A204.1 (cell line): Measurements from ENCODE around the gene TAS1R3.

Source experiments
- FAIRE-seq: peaks from 2 replicates; lab custom pipeline; 2012; peaks lifted over from hg19 to GRCh38; lab: Jason Lieb, UNC

The TAS1R3 gene

DNA sequence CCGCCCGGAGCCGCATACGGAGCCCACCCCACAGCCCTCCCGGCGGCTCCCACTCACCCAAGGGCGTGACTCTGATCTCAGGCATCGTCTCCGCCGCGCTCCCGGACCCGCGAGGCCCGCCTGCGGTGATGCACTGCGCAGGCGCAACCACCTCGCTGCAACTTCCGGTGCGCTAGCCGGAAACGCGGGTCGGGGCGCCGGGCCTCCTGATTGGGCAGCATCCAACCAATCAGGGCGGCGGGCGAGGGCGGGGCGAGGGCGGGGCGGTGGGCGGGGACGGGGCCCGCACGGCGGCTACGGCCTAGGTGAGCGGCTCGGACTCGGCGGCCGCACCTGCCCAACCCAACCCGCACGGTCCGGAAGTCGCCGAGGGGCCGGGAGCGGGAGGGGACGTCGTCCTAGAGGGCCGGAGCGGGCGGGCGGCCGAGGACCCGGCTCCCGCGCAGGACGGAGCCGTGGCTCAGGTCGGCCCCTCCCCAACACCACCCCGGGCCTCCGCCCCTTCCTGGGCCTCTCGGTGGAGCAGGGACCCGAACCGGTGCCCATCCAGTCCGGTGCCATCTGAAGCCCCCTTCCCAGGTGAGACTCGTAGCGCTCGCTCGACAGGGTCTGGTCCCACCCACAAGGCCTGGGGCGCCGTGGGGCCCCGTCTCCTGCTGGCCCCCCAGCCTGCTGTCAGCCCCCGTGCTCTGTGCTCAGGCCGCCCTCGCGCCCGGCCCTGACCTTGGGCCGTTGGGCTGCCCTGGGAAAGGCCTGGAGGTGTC is 6.4 kb upstream of the TAS1R3 start, which contains the start of the genes CPTP and INTS11:
Gene CPTP (plus strand): TSS at position 279 of the 764 bp plus-strand sequence. CDS start 2,109 bp downstream, outside the sequence.
Gene INTS11 (minus strand): TSS at position 137 of the 764 bp plus-strand sequence. CDS start 52 bp downstream, at position 85.
- FAIRE-seq: no peak

DNA sequence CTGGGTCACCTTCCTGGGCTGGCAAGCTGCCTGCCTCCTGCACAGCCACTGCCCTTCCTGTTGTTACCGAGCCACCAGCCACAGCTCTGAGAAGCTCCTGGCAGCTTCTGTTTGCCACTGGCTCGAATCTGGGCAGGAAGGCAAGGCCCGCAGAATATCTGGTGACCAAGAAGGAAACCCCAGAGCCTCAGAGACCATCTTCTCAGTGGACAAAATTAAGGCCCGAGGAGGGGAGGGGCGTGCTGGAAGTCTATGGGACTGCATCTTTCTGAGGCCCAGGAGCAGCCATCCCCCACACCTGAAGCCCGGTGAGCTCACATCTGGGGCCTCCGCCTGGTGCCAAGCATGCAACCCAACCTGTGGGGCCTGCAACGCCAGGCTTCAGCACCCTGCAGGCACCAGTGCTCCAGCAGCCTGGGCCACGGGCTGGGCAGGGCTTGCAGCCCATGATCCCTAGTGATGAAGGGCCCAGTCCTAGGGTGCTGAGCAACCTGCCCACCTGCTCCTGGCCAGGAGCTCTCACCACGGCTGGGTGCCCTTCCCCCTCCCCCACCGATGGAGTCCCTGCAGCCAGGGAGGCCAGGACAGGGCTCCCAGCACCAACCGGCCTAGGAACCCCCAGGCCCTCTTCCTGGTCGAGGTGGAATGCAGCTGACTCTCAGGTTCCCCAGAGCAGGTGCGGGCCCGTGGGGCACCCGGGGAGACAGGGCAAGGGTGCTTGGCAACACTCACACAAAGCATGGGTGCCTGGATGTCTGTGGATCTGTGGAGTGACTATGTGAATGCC is 5.6 kb upstream of the TAS1R3 start:
- no peak for FAIRE-seq

DNA sequence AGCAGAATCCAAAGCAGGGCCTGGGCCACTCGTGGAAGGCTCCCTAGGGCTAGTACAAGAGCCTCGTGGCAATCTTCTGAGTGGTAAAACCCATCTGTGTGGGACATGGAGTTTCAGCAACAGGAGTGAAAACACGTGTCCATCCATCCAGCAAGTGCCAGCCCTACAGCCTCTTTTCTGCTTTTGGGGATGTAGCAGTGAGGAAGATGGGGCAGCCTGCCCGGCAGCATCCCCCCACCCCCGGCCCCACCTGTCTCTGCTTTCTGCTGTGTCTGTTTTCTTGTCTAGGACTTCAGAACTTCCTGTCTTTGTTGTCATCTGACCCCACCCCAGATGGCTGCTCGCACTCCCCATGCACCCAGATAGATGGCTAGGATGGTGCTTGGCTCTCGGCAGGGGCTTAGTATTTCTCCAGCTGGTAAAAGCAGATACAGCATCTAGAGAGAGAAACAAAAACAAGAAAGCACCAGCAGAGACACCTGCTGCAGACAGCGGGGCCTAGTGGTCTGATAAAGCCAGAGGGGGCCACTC is 4.9 kb upstream of the TAS1R3 start:
- FAIRE-seq: no peak

DNA sequence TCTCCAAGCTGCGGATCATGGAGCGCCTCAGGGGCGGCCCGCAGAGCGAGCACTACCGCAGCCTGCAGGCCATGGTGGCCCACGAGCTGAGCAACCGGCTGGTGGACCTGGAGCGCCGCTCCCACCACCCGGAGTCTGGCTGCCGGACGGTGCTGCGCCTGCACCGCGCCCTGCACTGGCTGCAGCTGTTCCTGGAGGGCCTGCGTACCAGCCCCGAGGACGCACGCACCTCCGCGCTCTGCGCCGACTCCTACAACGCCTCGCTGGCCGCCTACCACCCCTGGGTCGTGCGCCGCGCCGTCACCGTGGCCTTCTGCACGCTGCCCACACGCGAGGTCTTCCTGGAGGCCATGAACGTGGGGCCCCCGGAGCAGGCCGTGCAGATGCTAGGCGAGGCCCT is 3.8 kb upstream of the TAS1R3 start:
- FAIRE-seq: no peak

DNA sequence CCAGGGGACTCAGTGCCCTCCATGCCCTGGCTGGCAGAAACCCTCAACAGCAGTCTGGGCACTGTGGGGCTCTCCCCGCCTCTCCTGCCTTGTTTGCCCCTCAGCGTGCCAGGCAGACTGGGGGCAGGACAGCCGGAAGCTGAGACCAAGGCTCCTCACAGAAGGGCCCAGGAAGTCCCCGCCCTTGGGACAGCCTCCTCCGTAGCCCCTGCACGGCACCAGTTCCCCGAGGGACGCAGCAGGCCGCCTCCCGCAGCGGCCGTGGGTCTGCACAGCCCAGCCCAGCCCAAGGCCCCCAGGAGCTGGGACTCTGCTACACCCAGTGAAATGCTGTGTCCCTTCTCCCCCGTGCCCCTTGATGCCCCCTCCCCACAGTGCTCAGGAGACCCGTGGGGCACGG is 2.8 kb upstream of the TAS1R3 start:
- no peak for FAIRE-seq

DNA sequence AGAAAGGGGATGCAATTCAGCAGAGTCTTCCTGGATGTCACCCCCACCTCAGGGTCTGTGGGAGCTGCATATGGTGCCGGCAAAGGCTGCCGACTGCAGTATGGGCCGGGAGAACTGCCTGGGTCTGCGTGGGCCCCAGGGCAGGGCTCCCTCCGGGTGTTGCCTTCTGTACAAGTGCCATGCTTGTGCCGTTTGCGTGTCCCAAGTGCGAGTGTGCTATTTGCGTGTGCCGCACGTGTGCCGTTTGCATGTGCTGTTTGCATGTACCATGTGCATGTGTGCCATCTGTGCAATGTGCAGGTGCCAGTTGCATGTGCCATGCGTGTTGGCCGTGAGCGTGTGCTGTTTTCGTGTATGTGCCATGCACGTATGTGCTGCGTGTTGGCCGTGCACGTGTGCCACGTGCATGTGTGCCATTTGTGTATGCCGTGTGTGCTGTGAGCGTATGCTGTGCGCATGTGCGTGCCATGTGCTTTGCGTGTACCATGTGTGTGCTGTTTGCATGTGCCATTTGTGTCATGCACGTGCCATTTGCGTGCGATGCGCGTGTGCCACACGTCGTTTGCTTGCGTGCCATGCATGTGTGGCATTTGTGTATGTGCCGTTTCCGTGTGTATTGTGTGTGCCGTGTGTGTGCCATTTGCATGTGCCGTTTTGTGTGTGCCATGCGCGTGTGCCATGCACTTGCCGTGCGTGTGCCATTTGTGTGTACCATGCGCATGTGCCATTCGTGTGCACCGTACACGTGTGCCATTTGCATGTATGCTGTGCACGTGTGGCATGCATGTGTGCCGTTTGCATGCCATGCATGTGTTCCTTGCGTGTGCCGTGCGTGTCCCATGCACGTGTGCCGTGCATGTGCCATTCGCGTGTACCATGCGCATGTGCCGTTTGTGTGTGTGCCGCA is 1.5 kb upstream of the TAS1R3 start:
- no peak for FAIRE-seq

DNA sequence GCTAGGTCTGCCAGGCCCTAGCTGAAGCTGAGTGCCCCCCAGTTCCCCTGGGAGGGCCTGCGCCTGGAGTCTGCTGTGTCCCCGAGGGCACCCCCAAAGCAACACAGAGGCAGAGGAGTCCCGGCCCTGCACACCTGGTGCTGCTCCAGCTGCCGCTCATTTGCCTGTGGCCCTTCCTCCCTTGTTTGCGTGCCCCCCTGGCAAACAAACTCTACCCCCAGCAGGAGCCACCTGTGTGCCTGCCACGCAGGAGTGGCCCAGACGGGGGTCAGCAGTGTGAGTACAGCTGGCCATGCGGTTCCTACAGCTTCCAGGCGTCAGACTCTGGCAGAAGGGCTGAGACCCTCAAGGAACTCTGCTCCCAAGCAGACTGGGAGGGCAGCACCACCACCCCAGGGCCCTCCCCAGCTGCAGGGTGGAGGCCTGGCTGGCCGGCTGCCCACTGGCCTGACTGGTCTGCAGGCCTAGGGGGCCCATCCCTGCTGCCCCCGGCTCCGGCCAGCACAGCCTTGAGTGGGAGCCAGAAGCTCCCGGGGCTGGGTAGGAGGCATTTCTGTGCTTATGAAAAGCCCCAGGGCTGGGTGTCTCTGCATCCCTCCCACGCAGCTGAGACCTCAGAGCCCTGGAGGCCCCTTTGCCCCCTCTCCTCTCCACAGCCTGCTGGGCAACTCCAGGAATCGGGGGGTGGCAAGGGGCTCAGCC is 563 bp upstream of the TAS1R3 start:
- FAIRE-seq: no peak

DNA sequence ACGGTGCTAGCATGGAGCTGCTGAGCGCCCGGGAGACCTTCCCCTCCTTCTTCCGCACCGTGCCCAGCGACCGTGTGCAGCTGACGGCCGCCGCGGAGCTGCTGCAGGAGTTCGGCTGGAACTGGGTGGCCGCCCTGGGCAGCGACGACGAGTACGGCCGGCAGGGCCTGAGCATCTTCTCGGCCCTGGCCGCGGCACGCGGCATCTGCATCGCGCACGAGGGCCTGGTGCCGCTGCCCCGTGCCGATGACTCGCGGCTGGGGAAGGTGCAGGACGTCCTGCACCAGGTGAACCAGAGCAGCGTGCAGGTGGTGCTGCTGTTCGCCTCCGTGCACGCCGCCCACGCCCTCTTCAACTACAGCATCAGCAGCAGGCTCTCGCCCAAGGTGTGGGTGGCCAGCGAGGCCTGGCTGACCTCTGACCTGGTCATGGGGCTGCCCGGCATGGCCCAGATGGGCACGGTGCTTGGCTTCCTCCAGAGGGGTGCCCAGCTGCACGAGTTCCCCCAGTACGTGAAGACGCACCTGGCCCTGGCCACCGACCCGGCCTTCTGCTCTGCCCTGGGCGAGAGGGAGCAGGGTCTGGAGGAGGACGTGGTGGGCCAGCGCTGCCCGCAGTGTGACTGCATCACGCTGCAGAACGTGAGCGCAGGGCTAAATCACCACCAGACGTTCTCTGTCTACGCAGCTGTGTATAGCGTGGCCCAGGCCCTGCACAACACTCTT is 1.1 kb downstream of the TAS1R3 start:
- no peak for FAIRE-seq

DNA sequence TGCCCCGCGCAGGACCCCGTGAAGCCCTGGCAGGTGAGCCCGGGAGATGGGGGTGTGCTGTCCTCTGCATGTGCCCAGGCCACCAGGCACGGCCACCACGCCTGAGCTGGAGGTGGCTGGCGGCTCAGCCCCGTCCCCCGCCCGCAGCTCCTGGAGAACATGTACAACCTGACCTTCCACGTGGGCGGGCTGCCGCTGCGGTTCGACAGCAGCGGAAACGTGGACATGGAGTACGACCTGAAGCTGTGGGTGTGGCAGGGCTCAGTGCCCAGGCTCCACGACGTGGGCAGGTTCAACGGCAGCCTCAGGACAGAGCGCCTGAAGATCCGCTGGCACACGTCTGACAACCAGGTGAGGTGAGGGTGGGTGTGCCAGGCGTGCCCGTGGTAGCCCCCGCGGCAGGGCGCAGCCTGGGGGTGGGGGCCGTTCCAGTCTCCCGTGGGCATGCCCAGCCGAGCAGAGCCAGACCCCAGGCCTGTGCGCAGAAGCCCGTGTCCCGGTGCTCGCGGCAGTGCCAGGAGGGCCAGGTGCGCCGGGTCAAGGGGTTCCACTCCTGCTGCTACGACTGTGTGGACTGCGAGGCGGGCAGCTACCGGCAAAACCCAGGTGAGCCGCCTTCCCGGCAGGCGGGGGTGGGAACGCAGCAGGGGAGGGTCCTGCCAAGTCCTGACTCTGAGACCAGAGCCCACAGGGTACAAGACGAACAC is 1.8 kb downstream of the TAS1R3 start:
- no peak for FAIRE-seq

DNA sequence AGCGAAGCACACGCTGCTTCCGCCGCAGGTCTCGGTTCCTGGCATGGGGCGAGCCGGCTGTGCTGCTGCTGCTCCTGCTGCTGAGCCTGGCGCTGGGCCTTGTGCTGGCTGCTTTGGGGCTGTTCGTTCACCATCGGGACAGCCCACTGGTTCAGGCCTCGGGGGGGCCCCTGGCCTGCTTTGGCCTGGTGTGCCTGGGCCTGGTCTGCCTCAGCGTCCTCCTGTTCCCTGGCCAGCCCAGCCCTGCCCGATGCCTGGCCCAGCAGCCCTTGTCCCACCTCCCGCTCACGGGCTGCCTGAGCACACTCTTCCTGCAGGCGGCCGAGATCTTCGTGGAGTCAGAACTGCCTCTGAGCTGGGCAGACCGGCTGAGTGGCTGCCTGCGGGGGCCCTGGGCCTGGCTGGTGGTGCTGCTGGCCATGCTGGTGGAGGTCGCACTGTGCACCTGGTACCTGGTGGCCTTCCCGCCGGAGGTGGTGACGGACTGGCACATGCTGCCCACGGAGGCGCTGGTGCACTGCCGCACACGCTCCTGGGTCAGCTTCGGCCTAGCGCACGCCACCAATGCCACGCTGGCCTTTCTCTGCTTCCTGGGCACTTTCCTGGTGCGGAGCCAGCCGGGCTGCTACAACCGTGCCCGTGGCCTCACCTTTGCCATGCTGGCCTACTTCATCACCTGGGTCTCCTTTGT is 2.6 kb downstream of the TAS1R3 start:
- FAIRE-seq: no peak

DNA sequence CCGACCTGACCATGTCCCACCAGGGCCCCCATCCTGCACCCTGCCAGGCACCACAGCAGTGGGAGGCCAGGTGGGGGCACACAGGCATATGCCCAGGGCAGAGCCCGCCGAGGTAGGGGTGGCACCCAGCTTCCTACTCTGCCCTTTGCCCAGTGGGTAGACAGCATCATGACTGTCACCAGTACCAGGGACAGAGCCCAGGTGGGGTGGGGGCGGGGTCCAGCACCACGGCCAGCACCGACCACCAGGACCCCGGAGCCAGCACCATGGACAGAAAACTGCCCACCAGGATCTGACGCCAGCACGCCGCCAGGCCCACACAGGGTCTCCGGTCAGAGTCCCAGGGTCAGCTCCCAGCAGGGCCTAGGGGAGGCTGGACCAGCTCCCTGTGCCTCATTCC is 3.8 kb downstream of the TAS1R3 start:
- no peak for FAIRE-seq

DNA sequence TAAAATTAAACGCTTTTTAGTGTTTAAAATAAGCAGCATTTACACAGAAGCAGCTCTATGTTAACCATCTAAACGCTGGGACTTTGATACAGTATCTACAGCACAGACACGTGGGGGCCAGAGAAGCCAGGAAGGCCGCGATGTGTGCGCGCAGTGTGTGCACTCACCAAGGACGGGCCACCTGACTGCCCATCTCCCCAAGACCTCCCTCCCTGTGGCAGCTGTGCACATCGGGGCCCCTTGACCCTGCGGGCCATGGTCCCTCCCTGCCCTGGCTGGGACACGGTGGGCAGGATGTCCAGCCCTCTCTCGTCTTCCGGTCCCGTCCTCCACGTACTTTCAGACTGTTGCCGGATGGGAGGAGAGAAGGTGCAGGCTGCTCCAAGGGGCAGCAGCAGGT is 4.2 kb downstream of the TAS1R3 start:
- FAIRE-seq: no peak

DNA sequence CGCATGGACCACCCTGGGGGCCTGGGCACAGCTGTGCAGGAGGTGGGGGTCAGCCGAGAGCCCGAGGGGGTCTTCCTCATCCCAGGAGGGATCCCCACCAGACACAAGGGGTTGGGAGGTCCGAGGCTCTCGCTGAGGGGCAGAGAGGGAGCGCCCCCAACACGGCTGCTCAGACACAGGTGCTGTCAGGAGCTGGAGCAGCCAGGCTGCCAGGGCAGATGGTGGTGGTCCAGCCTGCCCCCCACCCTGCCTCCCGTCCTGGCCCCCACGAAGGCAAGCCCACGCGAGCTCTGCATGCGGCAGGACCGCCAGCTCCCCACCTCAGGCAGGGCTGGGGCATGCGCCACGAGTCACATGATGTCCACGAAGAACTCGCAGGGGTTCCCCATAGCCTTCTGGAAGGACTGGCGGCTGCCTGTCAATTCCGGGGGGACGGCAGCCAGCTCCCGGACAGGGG is 4.7 kb downstream of the TAS1R3 start:
- no peak for FAIRE-seq

DNA sequence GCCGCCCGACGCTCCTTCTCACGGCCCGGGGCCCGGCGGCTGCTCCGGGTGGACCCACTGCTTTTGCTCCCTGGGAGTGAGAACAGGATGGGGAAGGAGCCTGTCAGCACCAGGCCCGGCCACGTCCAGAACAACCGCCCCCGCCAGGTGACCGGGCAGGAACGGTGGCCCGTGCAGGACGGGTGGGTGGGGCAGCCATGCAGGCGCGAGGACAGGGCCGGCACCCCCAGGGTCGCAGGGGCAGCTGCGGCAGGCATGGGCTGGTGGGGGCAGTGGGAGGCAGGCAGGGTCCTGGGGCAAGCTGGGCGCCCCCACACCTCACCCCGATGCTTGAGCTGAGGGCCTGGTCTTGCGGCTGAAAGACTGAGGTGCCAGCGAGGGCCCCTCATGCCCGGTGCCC is 5.4 kb downstream of the TAS1R3 start:
- no peak for FAIRE-seq

DNA sequence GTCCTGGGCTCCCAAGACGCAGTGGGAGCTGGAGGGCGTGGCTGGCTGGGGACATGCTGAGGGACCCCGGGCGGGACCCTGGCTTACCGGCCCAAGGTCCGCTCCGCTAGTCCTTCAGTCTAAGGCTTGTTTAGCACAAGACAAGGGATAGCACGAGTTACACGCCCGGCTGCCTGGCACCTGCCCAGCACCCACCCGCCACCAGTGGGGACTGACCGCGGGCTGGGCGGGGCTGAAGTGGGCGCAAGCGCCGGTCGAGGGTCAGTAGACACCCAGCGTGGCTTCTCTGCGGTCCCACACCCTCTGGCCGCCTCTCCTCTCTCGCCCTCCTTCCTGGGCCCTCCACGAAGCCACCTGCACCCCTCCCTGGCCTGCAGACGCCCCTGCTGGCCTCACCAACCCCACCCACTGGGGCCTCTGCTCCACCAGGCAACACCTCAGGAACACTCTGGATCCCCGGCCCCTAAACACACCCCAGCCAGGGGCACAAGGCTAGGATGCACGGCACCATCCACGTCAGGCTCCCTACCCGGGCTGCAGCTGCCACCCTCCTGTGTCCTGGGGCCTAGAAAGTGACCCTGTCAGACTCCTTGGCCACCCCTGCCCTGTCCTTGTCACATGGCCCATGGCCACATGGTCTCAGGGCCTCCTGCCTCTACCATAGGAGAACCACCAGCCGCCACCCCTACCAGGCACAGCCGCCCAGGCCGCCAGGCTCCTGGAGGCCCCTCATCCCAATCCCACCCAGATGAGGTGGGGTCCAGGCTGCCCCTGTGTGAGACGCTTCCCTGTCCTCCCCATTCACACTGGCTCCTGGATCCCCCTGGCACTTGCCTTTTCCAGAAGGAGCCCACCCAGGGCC is 6.1 kb downstream of the TAS1R3 start:
- no peak for FAIRE-seq

DNA sequence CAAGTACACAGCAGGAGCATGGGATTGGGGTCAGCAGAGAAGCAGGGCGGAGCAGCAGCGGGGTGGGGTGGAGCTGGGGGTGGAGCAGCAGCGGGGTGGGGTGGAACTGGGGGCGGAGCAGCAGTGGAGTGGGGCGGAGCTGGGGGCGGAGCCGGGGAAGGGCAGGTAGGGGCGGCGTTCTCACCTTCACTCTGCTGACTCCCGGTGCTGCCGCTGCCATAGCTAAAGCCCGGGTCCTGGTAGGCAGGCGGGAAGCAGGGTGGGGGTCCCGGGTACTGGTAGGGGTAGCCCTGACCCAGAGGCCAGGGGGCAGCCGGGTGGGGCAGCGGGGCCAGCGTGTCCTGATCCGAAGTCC is 6.7 kb downstream of the TAS1R3 start:
- no peak for FAIRE-seq

DNA sequence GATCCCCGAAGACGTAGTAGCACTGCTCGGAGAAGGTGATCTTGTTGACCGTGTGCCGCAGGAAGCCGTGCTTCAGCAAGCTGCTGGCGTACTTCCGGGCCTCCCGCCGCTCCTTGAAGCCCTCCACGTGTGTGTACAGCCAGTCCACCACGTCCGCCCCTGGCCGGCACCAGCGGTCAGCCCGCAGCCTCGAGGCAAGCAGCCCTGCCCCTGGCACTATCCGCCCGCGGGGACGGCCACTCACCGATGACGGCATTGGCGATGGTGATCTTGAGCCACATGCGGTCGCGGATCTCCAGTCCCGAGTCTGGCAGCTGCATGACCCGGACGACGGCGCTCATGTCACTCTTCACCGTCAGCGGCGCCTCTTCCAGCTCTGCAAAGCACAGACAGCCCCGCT is 7.2 kb downstream of the TAS1R3 start:
- FAIRE-seq: no peak

DNA sequence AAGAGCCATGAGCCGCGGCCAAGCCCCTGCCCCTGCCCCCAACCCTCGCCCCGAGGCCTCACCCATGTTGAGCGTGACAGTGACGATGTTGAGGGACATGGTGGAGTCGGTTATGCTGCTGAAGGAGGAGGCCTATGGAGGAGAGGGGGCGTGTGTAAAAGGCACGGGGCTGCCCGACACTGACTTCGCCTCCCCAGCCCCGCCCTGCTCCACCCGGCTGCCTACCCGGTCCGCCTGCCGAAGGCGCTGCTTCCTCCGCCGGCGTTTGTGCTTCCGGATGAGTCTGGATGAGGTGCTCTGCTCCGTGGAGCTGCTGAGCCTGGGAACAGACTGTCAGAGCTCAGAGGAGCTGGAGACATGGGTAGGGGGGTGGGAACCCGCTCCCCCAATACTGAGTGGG is 9.1 kb downstream of the TAS1R3 start:
- FAIRE-seq: no peak
